Kidney (tissue), 11 donors: ENCODE results near the gene UPK3BL2. TPM values are rescaled to one million over a fixed set of nuclear protein-coding genes. Genes with fewer than 3 reads are reported as not detected.
"Not testable (repeated sequence)": the region's sequence is repeated elsewhere in the genome, so short reads cannot be mapped to it uniquely, and the experiment has no call there.

Experiments
- DNase-seq, 5 donors: peaks; one replicate each; pipeline ENCODE4 v3.0.0-alpha.2; 2013 to 2020
- FAIRE-seq: peaks from 2 replicates; lab custom pipeline; 2012; peaks lifted over from hg19 to GRCh38; lab: Jason Lieb, UNC
- H3K27ac ChIP-seq, 2 donors: one replicate each; pipeline ENCODE4 v1.7.0; 2013; ENCODE audit warnings: low read depth in 2 of 2, low read length in 2 of 2, inconsistent platforms in 1 of 2
- H3K27me3 ChIP-seq: one replicate; pipeline ENCODE4 v1.7.1; 2013; ENCODE audit warnings: low read length, inconsistent platforms; ENCODE audit not compliant: control insufficient read depth, insufficient read depth
- H3K36me3 ChIP-seq, 3 donors: one replicate each; pipeline versions ENCODE4 v1.7.0 to v1.7.1; 2013; ENCODE audit warnings: low read length in 3 of 3, control low read depth in 1 of 3, inconsistent platforms in 1 of 3; ENCODE audit not compliant: insufficient read depth in 3 of 3, control insufficient read depth in 2 of 3
- H3K4me1 ChIP-seq, 3 donors: one replicate each; pipeline versions ENCODE4 v1.7.0 to v1.7.1; 2013; ENCODE audit warnings: low read length in 3 of 3, inconsistent platforms in 1 of 3, low read depth in 1 of 3; ENCODE audit not compliant: control insufficient read depth in 2 of 3, insufficient read depth in 2 of 3
- H3K4me3 ChIP-seq, 3 donors: one replicate each; pipeline versions ENCODE4 v1.7.0 to v1.8.1; 2013; ENCODE audit warnings: low read length in 3 of 3, control low read depth in 1 of 3, inconsistent platforms in 1 of 3
- H3K9ac ChIP-seq, 3 donors: one replicate each; pipeline versions ENCODE4 v1.7.0 to v1.7.1; 2013; ENCODE audit warnings: low read length in 3 of 3, control low read depth in 1 of 3, inconsistent platforms in 1 of 3
- H3K9me3 ChIP-seq, 3 donors: one replicate each; pipeline versions ENCODE4 v1.7.0 to v1.7.1; 2013; ENCODE audit warnings: low read length in 3 of 3, control low read depth in 1 of 3, inconsistent platforms in 1 of 3; ENCODE audit not compliant: control insufficient read depth in 2 of 3, insufficient read depth in 1 of 3
- intact Hi-C: fragments of 100-400 bp; cut with DNase I; formaldehyde crosslinking; loops from one replicate; pipeline ENCODE4 v1.11.1; 2022
- polyA plus RNA-seq: library from polyadenylated mRNA; stranded (reverse); fragments of 350-450 nt; fragmentation: Illumina TruSeq; extraction: RNeasy Lipid Tissue Mini Kit (QIAGEN cat#74804); gene quantifications from one replicate; pipeline ENCODE4 v1.2.3, GENCODE V29; 2014; ENCODE audit warnings: low read depth, low replicate concordance; ENCODE audit not compliant: insufficient read depth
- total RNA-seq: library from RNA; stranded (reverse); fragmentation: NEBNext Ultra II Directional; extraction: Animal tissue kit (Norgen Biotek cat#: 25700); gene quantifications from one replicate; pipeline ENCODE4 v1.2.1, GENCODE V29; 2021
- donor health status: control.
- donor health status: control.
- donor health status: DM: yes; HTN: yes; CAD: no.
- donor health status: Normal renal cell carcinoma (clear cell type).

The UPK3BL2 gene
- total and polyA plus RNA-seq, 2 donors from 2014 or later = 6.8 to 21.6 TPM

DNA sequence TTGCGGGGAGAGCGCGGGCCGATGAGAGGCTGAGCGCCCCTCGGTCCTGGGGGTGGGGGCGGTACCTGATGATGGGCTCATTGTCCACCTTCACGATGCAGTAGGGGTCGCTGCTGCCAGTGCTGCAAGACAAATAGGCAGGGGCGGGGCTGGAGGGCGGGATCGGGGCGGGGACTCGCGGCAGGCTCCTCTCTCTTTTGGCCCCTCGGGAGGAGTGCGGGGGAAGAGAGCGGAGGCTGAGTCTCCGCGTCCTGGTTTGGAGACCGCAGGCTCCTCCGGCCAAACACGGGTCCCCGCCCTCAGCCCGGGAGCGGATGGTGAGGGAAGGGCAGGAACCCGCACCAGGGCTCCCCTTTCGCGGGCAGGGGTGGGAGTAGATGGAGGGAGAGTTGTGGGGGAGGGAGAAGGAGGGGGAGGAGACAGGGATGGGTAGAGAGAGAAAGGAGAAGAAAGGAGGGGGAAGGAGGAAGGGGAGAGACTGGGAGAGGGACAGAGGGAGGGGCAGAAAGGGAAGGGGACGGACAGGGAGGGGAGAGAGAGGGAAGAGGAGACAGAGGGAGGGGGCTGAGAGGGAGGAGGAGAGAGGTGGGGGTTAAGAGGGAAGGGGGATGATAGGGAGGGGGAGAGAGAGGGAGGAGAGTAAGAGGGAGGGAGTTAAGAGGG, 31.5 kb downstream of the UPK3BL2 start:
- H3K4me1 ChIP-seq, H3K9ac ChIP-seq, DNase-seq, H3K27me3 ChIP-seq, intact Hi-C loops, H3K36me3 ChIP-seq, H3K4me3 ChIP-seq, FAIRE-seq, H3K9me3 ChIP-seq: not testable (repeated sequence)
- H3K27ac ChIP-seq = peak overlapping the region in 1 of 2 donors; percentile 41

DNA sequence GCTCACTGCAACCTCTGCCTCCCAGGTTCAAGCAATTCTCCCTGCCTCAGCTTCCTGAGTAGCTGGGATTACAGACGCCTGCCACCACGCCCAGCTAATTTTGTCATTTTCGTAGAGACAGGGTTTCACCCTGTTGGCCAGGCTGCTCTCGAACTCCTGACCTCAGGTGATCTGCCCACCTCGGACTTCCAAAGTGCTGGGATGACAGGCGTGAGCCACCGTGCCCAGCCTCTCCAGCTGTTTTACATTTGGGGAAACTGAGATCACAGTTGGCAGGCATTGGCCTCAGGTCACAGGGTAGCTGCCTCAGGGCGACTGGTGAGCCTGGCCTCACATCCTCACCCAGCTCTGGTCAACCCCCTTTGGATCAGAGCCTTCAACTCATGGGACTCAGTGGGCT, 32.9 kb downstream of the UPK3BL2 start:
- H3K4me3 ChIP-seq, H3K9me3 ChIP-seq, H3K27me3 ChIP-seq, H3K4me1 ChIP-seq, intact Hi-C loops, H3K36me3 ChIP-seq, H3K27ac ChIP-seq, FAIRE-seq, H3K9ac ChIP-seq: not testable (repeated sequence)
- DNase-seq = peak in 1 of 5 donors; percentile 69

DNA sequence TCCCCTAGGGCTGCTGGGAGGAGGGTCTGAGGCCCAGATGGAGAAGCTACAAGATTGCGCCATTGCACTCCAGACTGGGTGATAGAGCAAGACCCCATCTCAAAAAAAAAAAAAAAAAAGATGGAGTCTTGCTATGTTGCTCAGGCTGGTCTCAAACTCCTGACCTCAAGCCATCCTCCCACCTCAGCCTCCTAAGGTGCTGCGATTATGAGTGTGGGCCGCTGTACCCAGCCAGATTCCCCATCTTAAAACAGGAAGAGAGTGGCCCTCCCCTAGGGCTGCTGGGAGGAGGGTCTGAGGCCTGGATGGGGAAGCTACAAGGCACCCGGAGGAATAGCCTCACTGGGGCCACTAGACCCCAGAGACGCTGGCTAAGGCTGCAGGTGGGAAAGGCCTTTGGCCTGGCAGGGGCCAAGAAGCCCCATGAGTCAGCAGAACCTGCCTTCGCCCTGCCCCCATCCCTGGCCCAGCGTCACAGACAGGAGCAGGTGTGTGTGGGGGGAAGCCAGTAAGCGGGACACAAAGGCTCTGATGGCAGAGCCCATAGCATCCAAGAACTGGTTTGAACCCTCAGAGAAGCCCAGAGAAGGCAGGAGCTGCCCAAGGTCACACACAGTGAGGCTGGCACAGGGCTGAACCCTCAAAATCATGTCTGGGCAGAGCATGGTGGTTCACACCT, 35.9 kb downstream of the UPK3BL2 start:
- DNase-seq = peak in 1 of 5 donors; percentile 20
- H3K27me3 ChIP-seq, H3K36me3 ChIP-seq, H3K9me3 ChIP-seq, H3K4me3 ChIP-seq, FAIRE-seq, H3K4me1 ChIP-seq, H3K9ac ChIP-seq, H3K27ac ChIP-seq, intact Hi-C loops: not testable (repeated sequence)

DNA sequence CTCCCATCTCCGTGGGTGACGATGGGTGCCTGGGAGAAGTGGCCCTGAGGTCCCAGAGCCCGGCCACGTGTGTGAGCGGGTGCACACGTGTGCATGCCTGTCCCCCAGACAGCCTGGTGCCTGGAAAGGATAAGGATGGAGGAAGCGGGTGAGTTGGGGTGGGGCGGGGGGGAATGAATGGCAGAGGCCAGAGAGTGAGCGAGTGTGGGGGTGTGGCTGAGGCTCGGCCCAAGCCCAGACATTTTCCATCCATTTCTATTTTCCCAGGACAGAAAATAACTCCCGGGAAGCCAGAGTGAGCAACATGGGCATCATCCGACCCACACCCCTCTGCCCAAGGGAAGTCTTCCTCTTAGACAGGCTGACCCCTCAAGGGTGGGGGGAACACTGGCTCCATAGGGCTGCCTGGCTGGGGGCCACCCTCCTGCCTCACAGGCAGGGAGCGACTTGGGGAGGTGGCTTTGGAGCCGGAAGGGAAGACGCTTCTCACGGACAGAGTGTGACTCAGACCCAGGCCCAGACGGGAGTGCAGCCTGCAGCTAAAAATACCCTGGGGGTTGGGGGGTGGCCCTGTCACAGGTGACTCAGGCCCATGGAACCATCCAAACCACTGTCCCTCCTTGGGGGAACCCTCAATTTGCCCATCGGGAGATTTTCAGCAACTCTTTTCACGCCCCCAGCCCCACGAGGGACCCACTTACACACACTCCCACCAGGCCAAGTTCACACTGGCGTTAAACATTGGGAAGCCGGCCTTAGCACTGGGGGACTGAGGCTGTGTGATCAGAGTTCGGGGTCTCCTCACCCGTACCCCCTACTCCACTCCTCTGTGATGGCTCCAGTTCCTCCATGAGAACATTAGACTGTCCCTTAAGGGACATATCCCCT, 38.0 kb downstream of the UPK3BL2 start:
- peak in 1 of 5 donors; percentile 29 for DNase-seq
- H3K4me3 ChIP-seq, FAIRE-seq, H3K27me3 ChIP-seq, H3K36me3 ChIP-seq, H3K9ac ChIP-seq, H3K27ac ChIP-seq, H3K9me3 ChIP-seq, intact Hi-C loops, H3K4me1 ChIP-seq: not testable (repeated sequence)

DNA sequence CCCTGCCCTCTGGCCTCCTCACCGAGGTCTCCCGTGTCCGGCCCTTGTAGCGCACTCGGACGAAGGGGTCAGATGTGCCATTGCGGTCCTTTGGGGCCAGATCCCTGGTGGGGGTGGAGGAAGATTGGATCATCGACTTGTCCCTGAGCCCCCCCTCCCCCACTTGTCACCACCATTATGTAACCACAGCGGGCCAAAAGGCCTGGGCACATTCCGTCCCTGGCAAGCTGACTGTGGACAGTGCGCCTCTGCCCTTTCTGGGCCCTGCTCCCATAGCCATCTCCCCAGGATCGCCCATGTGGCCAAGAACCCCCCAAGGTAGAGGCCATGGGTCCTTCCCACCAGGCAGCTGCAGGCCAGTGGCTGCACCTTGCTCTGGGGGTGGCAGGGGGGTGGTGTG, 40.4 kb downstream of the UPK3BL2 start:
- H3K9ac ChIP-seq, DNase-seq, H3K4me3 ChIP-seq, H3K9me3 ChIP-seq, FAIRE-seq, intact Hi-C loops, H3K27me3 ChIP-seq, H3K27ac ChIP-seq, H3K4me1 ChIP-seq, H3K36me3 ChIP-seq: not testable (repeated sequence)

DNA sequence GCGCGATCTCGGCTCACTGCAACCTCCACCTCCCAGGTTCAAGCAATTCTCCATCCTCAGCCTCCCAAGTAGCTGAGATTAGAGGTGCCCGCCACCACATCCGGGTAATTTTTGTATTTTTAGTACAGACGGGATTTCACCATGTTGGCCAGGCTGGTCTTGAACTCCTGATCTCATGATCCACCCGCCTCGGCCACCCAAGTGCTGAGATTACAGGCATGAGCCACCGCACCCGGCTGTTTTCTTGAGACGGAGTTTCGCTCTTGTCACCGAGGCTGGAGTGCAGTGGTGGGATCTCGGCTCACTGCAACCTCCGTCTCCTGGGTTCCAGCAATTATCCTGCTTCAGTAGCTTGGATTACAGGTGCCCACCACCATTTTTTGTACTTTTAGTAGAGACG, 45.2 kb downstream of the UPK3BL2 start:
- H3K4me3 ChIP-seq, H3K36me3 ChIP-seq, H3K27me3 ChIP-seq, H3K9ac ChIP-seq, H3K9me3 ChIP-seq, intact Hi-C loops, FAIRE-seq, H3K4me1 ChIP-seq, H3K27ac ChIP-seq: not testable (repeated sequence)
- DNase-seq = peak in 1 of 5 donors; percentile 46

DNA sequence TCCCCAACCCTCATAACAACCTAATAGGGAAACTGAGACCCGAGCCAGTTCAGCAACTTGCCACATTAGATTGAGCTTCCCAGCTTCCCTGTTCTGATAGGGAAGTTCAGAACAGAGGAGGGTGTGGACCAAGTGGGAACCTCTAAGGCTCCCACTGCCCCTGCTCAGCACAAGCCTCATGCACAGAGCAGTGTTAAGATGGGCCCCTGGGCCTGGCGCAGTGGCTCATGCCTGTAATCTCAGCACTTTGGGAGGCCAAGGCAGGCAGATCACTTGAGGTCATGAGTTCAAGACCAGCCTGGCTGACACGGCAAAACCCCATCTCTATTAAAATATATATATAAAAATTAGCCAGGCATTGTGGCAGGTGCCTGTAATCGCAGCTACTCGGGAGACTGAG, 46.2 kb downstream of the UPK3BL2 start:
- H3K27ac ChIP-seq, H3K36me3 ChIP-seq, intact Hi-C loops, FAIRE-seq, H3K4me3 ChIP-seq, H3K9ac ChIP-seq, H3K4me1 ChIP-seq, H3K9me3 ChIP-seq, H3K27me3 ChIP-seq: not testable (repeated sequence)
- DNase-seq = peak in 1 of 5 donors; percentile 27

DNA sequence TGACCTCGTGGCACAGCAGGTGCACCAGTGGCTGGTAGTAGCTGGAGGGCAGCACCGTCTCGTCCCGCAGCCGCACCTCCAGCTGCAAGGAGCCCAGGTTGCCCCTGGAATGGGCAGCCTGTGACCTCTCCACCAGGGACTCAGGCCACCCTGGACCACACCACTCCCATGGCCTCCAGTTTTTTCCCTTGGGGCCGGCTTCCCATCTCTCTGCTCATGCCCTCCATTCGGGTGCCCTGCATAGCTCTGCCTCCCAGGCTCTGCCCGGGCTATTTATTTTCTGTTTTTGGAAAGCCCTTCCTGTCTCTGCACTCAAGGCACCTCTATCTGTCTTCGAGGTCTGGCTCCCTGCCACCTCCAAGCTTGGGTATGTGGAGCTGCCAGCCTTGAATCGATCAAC, 46.6 kb downstream of the UPK3BL2 start:
- H3K9me3 ChIP-seq, intact Hi-C loops, H3K27me3 ChIP-seq, H3K9ac ChIP-seq, H3K36me3 ChIP-seq, FAIRE-seq, H3K27ac ChIP-seq, H3K4me3 ChIP-seq, H3K4me1 ChIP-seq: not testable (repeated sequence)
- DNase-seq = peak in 2 of 5 donors; percentile 4 to 64
